Fibroblast of peridontal ligament (primary cell): Measurements from ENCODE around the gene AAMDC.
"Not testable (repeated sequence)": the region's sequence is repeated elsewhere in the genome, so short reads cannot be mapped to it uniquely, and the experiment has no call there.

Experiments used
- DNase-seq: peaks from one replicate; pipeline ENCODE4 v3.0.0-alpha.2; 2010; ENCODE audit errors: extremely low read depth

Gene AAMDC

GRCh38 chr11:77884829-77885190 lies 63.9 kb downstream of the AAMDC start:
- DNase-seq: no peak

- DNase-seq: no peak
Measured at GRCh38 chr11:77886401-77886800, 65.5 kb downstream of the AAMDC start.

- not testable (repeated sequence) for DNase-seq
Measured at GRCh38 chr11:77889045-77889444, 68.1 kb downstream of the AAMDC start.

- not testable (repeated sequence) for DNase-seq
Measured at GRCh38 chr11:77890100-77890614, 69.2 kb downstream of the AAMDC start.

GRCh38 chr11:77890619-77891056 lies 69.7 kb downstream of the AAMDC start:
- peak; percentile 73 for DNase-seq

- DNase-seq: not testable (repeated sequence)
Measured at GRCh38 chr11:77891256-77891655, 70.3 kb downstream of the AAMDC start.

GRCh38 chr11:77891703-77892102 lies 70.8 kb downstream of the AAMDC start:
- DNase-seq: not testable (repeated sequence)

- not testable (repeated sequence) for DNase-seq
Measured at GRCh38 chr11:77894949-77895348, 74.0 kb downstream of the AAMDC start.

GRCh38 chr11:77908835-77909234 lies 87.9 kb downstream of the AAMDC start:
- DNase-seq: no peak

GRCh38 chr11:77909277-77909676 lies 88.3 kb downstream of the AAMDC start:
- DNase-seq: no peak

GRCh38 chr11:77910828-77911227 lies 89.9 kb downstream of the AAMDC start:
- not testable (repeated sequence) for DNase-seq

- DNase-seq: peak; percentile 18
Measured at GRCh38 chr11:77913608-77914306, 92.8 kb downstream of the AAMDC start.

- peak; percentile 87 for DNase-seq
Measured at GRCh38 chr11:77914307-77914791, 93.4 kb downstream of the AAMDC start.

GRCh38 chr11:77917713-77918112 lies 96.8 kb downstream of the AAMDC start:
- not testable (repeated sequence) for DNase-seq
